HG03457 (cell line): Measurements from ENCODE around the gene BRD4.

Experiments
- ATAC-seq: cut with Tn5 transposase; IDR thresholded peaks from one replicate; pipeline ENCODE4 v1.9.1; 2021; ENCODE audit warnings: moderate number of reproducible peaks; ENCODE audit not compliant: unreplicated experiment

Gene BRD4

GRCh38 chr19:15268192-15268927 lies 64.0 kb downstream of the BRD4 start:
- ATAC-seq = no peak

- no peak for ATAC-seq
These were observed 65.7 kb downstream of the BRD4 start for GRCh38 chr19:15266683-15267082.

GRCh38 chr19:15265850-15266248 lies 66.5 kb downstream of the BRD4 start:
- no peak for ATAC-seq

GRCh38 chr19:15265214-15265849 lies 67.0 kb downstream of the BRD4 start:
- ATAC-seq = no peak

GRCh38 chr19:15264933-15265206 lies 67.5 kb downstream of the BRD4 start:
- ATAC-seq = no peak

- ATAC-seq = no peak
These were observed 68.0 kb downstream of the BRD4 start for GRCh38 chr19:15264061-15264932.

GRCh38 chr19:15263361-15263985 lies 68.9 kb downstream of the BRD4 start:
- no peak for ATAC-seq

- no peak for ATAC-seq
These were observed 70.3 kb downstream of the BRD4 start for GRCh38 chr19:15262011-15262410.

GRCh38 chr19:15260939-15261338 lies 71.4 kb downstream of the BRD4 start:
- no peak for ATAC-seq

- ATAC-seq = no peak
These were observed 72.4 kb downstream of the BRD4 start for GRCh38 chr19:15259907-15260306.

GRCh38 chr19:15257782-15258181 lies 74.6 kb downstream of the BRD4 start:
- no peak for ATAC-seq

GRCh38 chr19:15256708-15257331 lies 75.5 kb downstream of the BRD4 start:
- ATAC-seq = no peak

GRCh38 chr19:15255359-15255990 lies 76.9 kb downstream of the BRD4 start:
- no peak for ATAC-seq

- ATAC-seq = no peak
These were observed 77.8 kb downstream of the BRD4 start for GRCh38 chr19:15254547-15254946.

- ATAC-seq = no peak
These were observed 78.8 kb downstream of the BRD4 start for GRCh38 chr19:15253513-15253912.

- no peak for ATAC-seq
These were observed 79.3 kb downstream of the BRD4 start for GRCh38 chr19:15253061-15253460.

GRCh38 chr19:15252398-15253018 lies 79.8 kb downstream of the BRD4 start:
- ATAC-seq = no peak

- ATAC-seq = no peak
These were observed 80.5 kb downstream of the BRD4 start for GRCh38 chr19:15251749-15252397.

- no peak for ATAC-seq
These were observed 81.2 kb downstream of the BRD4 start for GRCh38 chr19:15251010-15251748.
